ENCODE measurements around the gene RPL35A.

GRCh38 chr3:197970588-197970987, 20.6 kb downstream of the RPL35A start:
- TF ChIP-seq CTCF (IDR thresholded peaks at IDR 0.05) (no peak), EZH2 (IDR thresholded peaks at IDR 0.05; ENCODE audit: borderline replicate concordance, insufficient read depth, low read depth, low read length, poor library complexity, severe bottlenecking) (no peak)

Measured in B cell (primary cell).